Measurements from ENCODE around the gene LRRC10.

Gene LRRC10

GRCh38 chr12:69570545-69571399 lies 39.9 kb downstream of the LRRC10 start:
- in situ Hi-C loops (cut with HindIII; ENCODE audit: low sequenced_read_pairs): no loop called here

GRCh38 chr12:69570000-69570516 lies 40.6 kb downstream of the LRRC10 start:
- in situ Hi-C loops (cut with HindIII; ENCODE audit: low sequenced_read_pairs): no loop called here

GRCh38 chr12:69569236-69569635 lies 41.5 kb downstream of the LRRC10 start:
- in situ Hi-C loops (cut with HindIII; ENCODE audit: low sequenced_read_pairs): no loop called here

- in situ Hi-C loops (cut with HindIII; ENCODE audit: low sequenced_read_pairs): no loop called here
These were observed 44.1 kb downstream of the LRRC10 start for GRCh38 chr12:69566603-69567002.

GRCh38 chr12:69563166-69563762 lies 47.4 kb downstream of the LRRC10 start:
- in situ Hi-C loops (cut with HindIII; ENCODE audit: low sequenced_read_pairs): no loop called here
